Brain microvascular endothelial cell (primary cell): ENCODE results near the gene CCDC188.

Experiments used
- DNase-seq: peaks from one replicate; pipeline ENCODE4 v3.0.0-alpha.2; 2020
- H3K27ac ChIP-seq: fragments of 250-450 bp; sonication (Bioruptor Pico); 2 replicates; pipeline ENCODE4 v1.5.1; 2020; ENCODE audit warnings: mild to moderate bottlenecking, moderate library complexity
- H3K27me3 ChIP-seq: fragments of 250-450 bp; sonication (Bioruptor Pico); replicated peaks from 2 replicates; pipeline ENCODE4 v1.5.1; 2020; ENCODE audit warnings: mild to moderate bottlenecking
- H3K36me3 ChIP-seq: fragments of 250-450 bp; sonication (Bioruptor Pico); replicated peaks from 2 replicates; pipeline ENCODE4 v1.5.1; 2020; ENCODE audit warnings: mild to moderate bottlenecking
- H3K4me3 ChIP-seq: 2 replicates; pipeline ENCODE4 v1.5.1; 2011; ENCODE audit warnings: low read depth, mild to moderate bottlenecking, control low read depth, low read length, moderate library complexity
- CTCF ChIP-seq: IDR thresholded peaks from 2 replicates; pipeline ENCODE4 v1.5.1; 2011; ENCODE audit warnings: low read depth, mild to moderate bottlenecking, moderate library complexity, low read length, control low read depth, inconsistent platforms; ENCODE audit errors: missing control alignments
- in situ Hi-C: cut with HindIII; loops from 2 replicates; pipeline ENCODE4 v1.10.0; 2017; ENCODE audit warnings: low sequenced_read_pairs, low pct_ligation_motif_present

CCDC188 gene

GRCh38 chr22:20174785-20175596, 24.1 kb upstream of the CCDC188 start:
- Histone ChIP-seq H3K27ac (no peak overlapping the region), H3K4me3 (no peak overlapping the region), H3K27me3 (peaks cover 16% of the 10 kb centered on the region), H3K36me3 (no peaks in the 10 kb centered on the region)
- peak; percentile 65 for TF ChIP-seq CTCF
- DNase-seq = no peak
- in situ Hi-C loops = no loop called here

DNA sequence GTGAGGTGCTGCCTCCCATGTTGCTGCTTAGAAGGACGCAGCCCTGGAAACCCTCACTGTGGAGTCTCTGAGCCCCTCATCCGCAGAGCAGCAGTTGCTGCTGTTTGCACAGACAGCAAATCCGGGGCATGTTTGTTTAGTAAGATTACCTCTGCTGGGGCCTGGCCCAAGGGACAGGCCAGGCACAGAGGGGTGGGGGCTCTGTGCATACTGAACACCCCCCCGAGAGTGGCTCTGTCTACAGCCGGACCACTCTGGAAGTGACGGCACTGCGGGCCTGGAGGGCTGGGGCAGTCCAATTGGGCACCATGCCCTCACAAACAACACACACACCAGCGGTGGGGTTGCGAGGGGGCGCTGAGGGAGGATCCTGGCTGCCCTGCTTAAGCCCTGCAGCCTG, 22.9 kb upstream of the CCDC188 start:
- no peak overlapping the region for H3K4me3 ChIP-seq
- no peak for DNase-seq
- H3K36me3 ChIP-seq = no peaks in the 10 kb centered on the region
- in situ Hi-C loops = no loop called here
- H3K27me3 ChIP-seq = peaks cover 16% of the 10 kb centered on the region
- no peak for TF ChIP-seq CTCF
- H3K27ac ChIP-seq = no peak overlapping the region

- H3K4me3 ChIP-seq = no peak overlapping the region
- no peak for DNase-seq
- peaks cover 16% of the 10 kb centered on the region for H3K27me3 ChIP-seq
- in situ Hi-C loops = no loop called here
- H3K36me3 ChIP-seq = no peaks in the 10 kb centered on the region
- H3K27ac ChIP-seq = no peak overlapping the region
- no peak for TF ChIP-seq CTCF
Measured at GRCh38 chr22:20173246-20173645, 22.4 kb upstream of the CCDC188 start.

DNA sequence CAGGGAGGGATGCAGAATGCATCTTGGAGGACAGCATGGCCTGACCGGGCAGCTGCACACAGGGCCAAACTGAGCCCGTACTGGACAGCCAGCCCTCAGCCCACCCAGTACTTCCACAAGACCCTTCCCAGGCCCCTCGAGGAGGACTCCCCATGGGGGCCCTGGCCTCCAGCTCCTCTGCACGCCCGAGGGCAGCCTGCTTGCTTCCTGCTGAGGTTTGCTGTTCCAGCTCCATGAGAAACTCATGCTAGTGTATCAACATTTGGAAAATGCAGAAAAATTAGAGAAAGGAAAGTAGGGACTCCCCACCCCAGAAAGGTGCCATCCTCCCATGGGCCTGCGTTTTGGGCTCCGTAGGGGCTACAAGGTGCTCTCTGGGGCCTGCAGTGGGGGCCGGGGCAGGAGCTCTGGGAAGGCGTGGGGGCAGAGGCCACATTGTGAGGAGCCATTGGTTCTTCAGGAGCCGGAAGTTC, 21.3 kb upstream of the CCDC188 start:
- Histone ChIP-seq H3K27me3 (peaks cover 16% of the 10 kb centered on the region), H3K27ac (no peak overlapping the region)

DNA sequence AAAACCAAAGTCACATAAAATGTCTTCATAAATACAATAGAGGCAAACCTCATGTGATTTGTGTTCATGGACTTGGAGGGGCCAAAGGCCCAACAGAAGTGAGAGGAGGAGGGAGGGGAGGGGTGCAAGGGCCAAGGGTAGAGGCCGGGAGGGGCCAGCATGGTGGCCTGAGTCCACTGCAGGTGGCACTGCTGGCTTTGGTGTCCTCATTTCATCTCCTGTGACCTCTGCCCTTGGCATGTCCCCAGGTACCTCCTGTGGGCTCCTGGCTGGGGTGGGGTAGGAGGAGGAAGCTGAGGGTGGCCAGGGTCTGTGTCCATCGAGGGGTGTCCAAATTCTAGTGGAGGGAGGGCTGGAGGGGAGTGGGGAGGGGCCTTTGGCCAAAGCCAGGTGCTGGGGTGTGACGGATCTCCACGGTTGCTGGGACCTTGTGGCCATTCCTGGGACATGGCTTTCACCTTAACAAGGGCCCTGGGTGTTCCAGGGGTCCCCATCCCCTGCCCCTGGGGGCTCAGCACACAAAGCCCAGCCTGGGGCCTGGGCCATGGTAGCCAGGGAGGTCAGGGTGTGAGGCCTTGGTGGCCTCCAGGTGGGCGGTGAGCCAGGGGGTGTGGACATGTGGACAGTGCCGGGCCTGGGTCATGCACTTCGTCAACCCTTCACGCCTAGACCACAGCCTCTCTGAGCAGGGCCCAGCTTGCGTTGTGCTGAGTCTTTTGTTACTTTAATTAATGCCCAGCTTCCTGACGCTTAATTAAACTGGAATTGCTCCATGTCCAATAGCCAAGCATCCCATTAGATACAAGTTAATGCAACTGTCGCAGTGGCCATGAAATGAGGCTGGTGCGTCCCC, 20.7 kb upstream of the CCDC188 start:
- Histone ChIP-seq H3K36me3 (no peaks in the 10 kb centered on the region), H3K4me3 (no peak overlapping the region), H3K27ac (no peak overlapping the region), H3K27me3 (peaks cover 16% of the 10 kb centered on the region)
- no peak for DNase-seq
- in situ Hi-C loops = no loop called here
- TF ChIP-seq CTCF = no peak

More for the DNA sequence above, 21.3 kb upstream of the CCDC188 start:
- no peaks in the 10 kb centered on the region for H3K36me3 ChIP-seq
- no peak overlapping the region for H3K4me3 ChIP-seq
- DNase-seq = no peak
- no peak for TF ChIP-seq CTCF
- in situ Hi-C loops = no loop called here
